ENCODE data around the gene OR56B4.

- TF ChIP-seq SP1 (IDR thresholded peaks at IDR 0.05): no peak
- no peak for TF ChIP-seq NFRKB (IDR thresholded peaks at IDR 0.05)
- TF ChIP-seq FOXA1 (IDR thresholded peaks at IDR 0.05): no peak
- no peak for TF ChIP-seq FOXK2 (IDR thresholded peaks at IDR 0.05)
- no peak for TF ChIP-seq L3MBTL2 (conservative IDR thresholded peaks at IDR 0.05)
- TF ChIP-seq ZNF384 (IDR thresholded peaks at IDR 0.05): no peak
- TF ChIP-seq FOXM1 (IDR thresholded peaks at IDR 0.05; ENCODE audit: borderline replicate concordance): no peak
- TF ChIP-seq SUZ12 (IDR thresholded peaks at IDR 0.05): no peak
- no peak for TF ChIP-seq ELF4 (IDR thresholded peaks at IDR 0.05)
- no peak for TF ChIP-seq LEF1 (IDR thresholded peaks at IDR 0.05; ENCODE audit: borderline replicate concordance)
- TF ChIP-seq BHLHE40 (IDR thresholded peaks at IDR 0.05; ENCODE audit: borderline replicate concordance): no peak
- no peak for TF ChIP-seq TARDBP (IDR thresholded peaks at IDR 0.05)
These were observed 11.7 kb upstream of the OR56B4 start for GRCh38 chr11:6095798-6096197.
